ENCODE data around the gene RPS17. TPM values are rescaled to one million over a fixed set of nuclear protein-coding genes. Genes with fewer than 3 reads are reported as not detected.
"Not testable (repeated sequence)": the region's sequence is repeated elsewhere in the genome, so short reads cannot be mapped to it uniquely, and the experiment has no call there.

Gene RPS17
- polyA plus RNA-seq, 1 donor (not counting 4 experiments of a cell fraction or from before 2014, with no cell fraction given), result 4,320 TPM

DNA sequence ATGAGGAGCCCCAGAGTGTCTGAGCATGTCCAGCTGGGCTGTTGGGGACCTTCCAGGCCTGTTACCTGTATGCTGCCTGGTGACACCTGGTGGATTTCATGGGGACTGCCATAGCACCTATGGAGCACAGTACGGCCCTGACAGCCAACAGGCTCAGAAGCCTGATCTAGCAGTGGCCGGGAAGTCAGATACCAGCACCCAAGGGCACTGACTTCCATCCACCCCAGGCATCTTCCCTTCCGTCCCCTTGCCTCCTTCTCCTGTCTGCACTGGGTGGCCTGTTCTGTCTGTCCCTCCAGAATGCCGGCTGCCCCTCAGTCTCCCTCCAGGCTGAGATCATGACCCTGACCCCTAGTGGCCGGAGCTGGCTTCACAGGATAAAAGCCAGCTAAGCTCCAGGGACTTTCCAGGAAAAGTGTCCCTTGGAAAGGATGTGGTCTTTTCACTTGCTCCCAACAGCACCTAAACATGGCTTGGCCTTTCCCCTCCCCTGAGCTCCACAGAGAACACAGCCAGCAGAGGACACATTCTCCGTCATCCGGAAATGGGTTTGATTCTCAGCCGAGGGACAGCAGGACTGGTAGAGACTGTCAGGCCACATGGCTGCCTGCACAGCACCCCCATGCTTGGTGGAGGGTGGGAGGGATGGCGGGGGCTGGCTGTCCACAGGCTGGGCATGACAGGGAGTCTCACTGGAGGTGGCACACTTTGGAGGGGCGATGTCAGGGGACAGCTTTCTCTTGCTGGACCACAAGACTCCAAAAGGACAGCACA, 9.5 kb downstream of the RPS17 start:
- Histone ChIP-seq H3K36me3 (ENCODE audit: control insufficient read depth in 2 of 2, extremely low read depth in 1 of 2, insufficient read depth in 2 of 2, low read length in 2 of 2) (peaks cover 0 to 6% of the 10 kb centered on the region in 2 experiments), H3K9me3 (ENCODE audit: control insufficient read depth, low read depth, low read length) (no peaks in the 10 kb centered on the region), H4K20me1 (ENCODE audit: control insufficient read depth, extremely low read depth, insufficient read depth, low read length) (peaks cover 5% of the 10 kb centered on the region), H3K4me2 (ENCODE audit: control insufficient read depth, extremely low read depth, insufficient read depth, low read depth, low read length) (peak overlapping the region; percentile 80), H3K79me2 (ENCODE audit: control insufficient read depth, insufficient read depth, low read length) (no peaks in the 10 kb centered on the region), H3K9ac (ENCODE audit: control insufficient read depth, extremely low read depth, insufficient read depth, low read length) (no peak overlapping the region), H3K27me3 (ENCODE audit: control insufficient read depth, extremely low read depth, insufficient read depth, low read length) (no peaks in the 10 kb centered on the region), H3K4me3 (ENCODE audit: control insufficient read depth in 2 of 3, extremely low read depth in 1 of 3, insufficient read depth in 2 of 3, low read depth in 1 of 3, low read length in 3 of 3) (peak overlapping the region in 1 of 3 experiments; percentile 50), H3K27ac (ENCODE audit: control insufficient read depth, insufficient read depth, low read length) (no peak overlapping the region), H2AFZ (ENCODE audit: control insufficient read depth, low read length) (peak overlapping the region; percentile 99), H3K4me1 (ENCODE audit: control insufficient read depth, extremely low read depth, insufficient read depth, low read length) (peaks cover 4% of the 10 kb centered on the region), H3K9me1 (ENCODE audit: control insufficient read depth, extremely low read depth, insufficient read depth, low read length) (no peaks in the 10 kb centered on the region)
- no peak for TF ChIP-seq EZH2 (IDR thresholded peaks at IDR 0.05; ENCODE audit: low read length)
- TF ChIP-seq, protein P1, sequence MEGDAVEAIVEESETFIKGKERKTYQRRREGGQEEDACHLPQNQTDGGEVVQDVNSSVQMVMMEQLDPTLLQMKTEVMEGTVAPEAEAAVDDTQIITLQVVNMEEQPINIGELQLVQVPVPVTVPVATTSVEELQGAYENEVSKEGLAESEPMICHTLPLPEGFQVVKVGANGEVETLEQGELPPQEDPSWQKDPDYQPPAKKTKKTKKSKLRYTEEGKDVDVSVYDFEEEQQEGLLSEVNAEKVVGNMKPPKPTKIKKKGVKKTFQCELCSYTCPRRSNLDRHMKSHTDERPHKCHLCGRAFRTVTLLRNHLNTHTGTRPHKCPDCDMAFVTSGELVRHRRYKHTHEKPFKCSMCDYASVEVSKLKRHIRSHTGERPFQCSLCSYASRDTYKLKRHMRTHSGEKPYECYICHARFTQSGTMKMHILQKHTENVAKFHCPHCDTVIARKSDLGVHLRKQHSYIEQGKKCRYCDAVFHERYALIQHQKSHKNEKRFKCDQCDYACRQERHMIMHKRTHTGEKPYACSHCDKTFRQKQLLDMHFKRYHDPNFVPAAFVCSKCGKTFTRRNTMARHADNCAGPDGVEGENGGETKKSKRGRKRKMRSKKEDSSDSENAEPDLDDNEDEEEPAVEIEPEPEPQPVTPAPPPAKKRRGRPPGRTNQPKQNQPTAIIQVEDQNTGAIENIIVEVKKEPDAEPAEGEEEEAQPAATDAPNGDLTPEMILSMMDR (optimal IDR thresholded peaks at IDR 0.05 in 1 of 3, IDR thresholded peaks at IDR 0.05 in 1 of 3, conservative IDR thresholded peaks at IDR 0.05 in 1 of 3; ENCODE audit: extremely low read depth in 1 of 3, insufficient read depth in 2 of 3, low read length in 3 of 3), result peak; percentile 67 to 85 (median 77)
- DNase-seq (ENCODE audit: low read depth, low spot score) (no peak), FAIRE-seq (peak; percentile 41)
- dilution Hi-C loops (cut with MboI; ENCODE audit: extremely low pct_ligation_motif_present, low sequenced_read_pairs), result no loop called here

DNA sequence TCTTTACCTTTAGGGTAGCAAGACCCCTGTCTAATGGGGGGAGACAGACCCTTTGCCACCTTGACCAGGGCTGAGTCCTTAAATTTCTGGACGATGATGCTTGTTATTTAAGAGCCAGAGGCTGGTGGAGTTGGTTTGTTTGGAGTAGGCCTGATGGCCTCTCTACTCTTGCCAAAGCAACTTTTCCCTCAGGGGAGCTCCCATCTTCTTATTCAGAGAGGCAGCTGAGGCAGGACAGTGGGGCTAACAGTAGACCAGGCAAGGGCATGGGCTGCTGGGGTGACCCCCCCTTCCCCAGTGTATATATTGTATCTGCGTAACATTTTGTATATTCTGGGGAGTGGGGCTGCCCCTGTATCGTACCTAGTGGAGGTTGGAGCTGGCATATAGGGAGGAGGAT, 10.3 kb downstream of the RPS17 start:
- no peak for TF ChIP-seq EZH2 (IDR thresholded peaks at IDR 0.05; ENCODE audit: low read length)
- TF ChIP-seq, protein P1 (optimal IDR thresholded peaks at IDR 0.05 in 1 of 3, IDR thresholded peaks at IDR 0.05 in 1 of 3, conservative IDR thresholded peaks at IDR 0.05 in 1 of 3; ENCODE audit: extremely low read depth in 1 of 3, insufficient read depth in 2 of 3, low read length in 3 of 3), result no peak
- no peaks in the 10 kb centered on the region for H3K9me1 ChIP-seq (ENCODE audit: control insufficient read depth, extremely low read depth, insufficient read depth, low read length)
- H3K27ac ChIP-seq (ENCODE audit: control insufficient read depth, insufficient read depth, low read length), result no peak overlapping the region
- H3K27me3 ChIP-seq (ENCODE audit: control insufficient read depth, extremely low read depth, insufficient read depth, low read length), result no peaks in the 10 kb centered on the region
- dilution Hi-C loops (cut with MboI; ENCODE audit: extremely low pct_ligation_motif_present, low sequenced_read_pairs), result no loop called here
- FAIRE-seq, result no peak
- DNase-seq (ENCODE audit: low read depth, low spot score), result no peak
- H3K4me3 ChIP-seq (ENCODE audit: control insufficient read depth in 2 of 3, extremely low read depth in 1 of 3, insufficient read depth in 2 of 3, low read depth in 1 of 3, low read length in 3 of 3), result no peak overlapping the region
- no peak overlapping the region for H2AFZ ChIP-seq (ENCODE audit: control insufficient read depth, low read length)
- H3K4me1 ChIP-seq (ENCODE audit: control insufficient read depth, extremely low read depth, insufficient read depth, low read length), result peaks cover 4% of the 10 kb centered on the region
- no peak overlapping the region for H3K9ac ChIP-seq (ENCODE audit: control insufficient read depth, extremely low read depth, insufficient read depth, low read length)
- no peak overlapping the region for H3K4me2 ChIP-seq (ENCODE audit: control insufficient read depth, extremely low read depth, insufficient read depth, low read depth, low read length)
- no peaks in the 10 kb centered on the region for H3K79me2 ChIP-seq (ENCODE audit: control insufficient read depth, insufficient read depth, low read length)
- peaks cover 5% of the 10 kb centered on the region for H4K20me1 ChIP-seq (ENCODE audit: control insufficient read depth, extremely low read depth, insufficient read depth, low read length)
- H3K9me3 ChIP-seq (ENCODE audit: control insufficient read depth, low read depth, low read length), result no peaks in the 10 kb centered on the region
- H3K36me3 ChIP-seq (ENCODE audit: control insufficient read depth in 2 of 2, extremely low read depth in 1 of 2, insufficient read depth in 2 of 2, low read length in 2 of 2), result no peaks in the 10 kb centered on the region

DNA sequence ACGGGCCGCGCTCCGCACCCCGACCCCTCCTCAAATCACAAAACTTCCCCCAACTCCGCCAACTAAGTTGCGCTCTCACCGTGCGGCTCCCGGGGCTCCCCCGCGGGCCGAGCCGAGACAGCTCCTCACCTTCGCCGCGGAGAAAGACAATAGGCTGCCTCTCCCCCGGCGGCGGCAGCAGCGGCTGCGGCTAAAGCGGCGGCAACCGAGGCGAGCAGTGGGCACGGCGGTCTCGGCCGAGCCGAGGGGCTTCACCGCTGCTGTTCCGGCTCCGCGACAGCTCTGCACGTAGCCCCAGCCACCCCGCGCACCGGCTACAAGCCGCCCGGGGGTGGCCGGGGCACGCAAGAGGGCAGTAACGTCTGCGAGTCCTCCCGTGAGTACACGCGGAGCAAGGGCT, 26.7 kb downstream of the RPS17 start:
- dilution Hi-C loops (cut with MboI; ENCODE audit: extremely low pct_ligation_motif_present, low sequenced_read_pairs); H3K79me2 ChIP-seq (ENCODE audit: control insufficient read depth, insufficient read depth, low read length); FAIRE-seq; H3K4me1 ChIP-seq (ENCODE audit: control insufficient read depth, extremely low read depth, insufficient read depth, low read length); H2AFZ ChIP-seq (ENCODE audit: control insufficient read depth, low read length); H3K4me3 ChIP-seq (ENCODE audit: control insufficient read depth in 2 of 3, extremely low read depth in 1 of 3, insufficient read depth in 2 of 3, low read depth in 1 of 3, low read length in 3 of 3); H4K20me1 ChIP-seq (ENCODE audit: control insufficient read depth, extremely low read depth, insufficient read depth, low read length); H3K9ac ChIP-seq (ENCODE audit: control insufficient read depth, extremely low read depth, insufficient read depth, low read length); H3K36me3 ChIP-seq (ENCODE audit: control insufficient read depth in 2 of 2, extremely low read depth in 1 of 2, insufficient read depth in 2 of 2, low read length in 2 of 2); H3K4me2 ChIP-seq (ENCODE audit: control insufficient read depth, extremely low read depth, insufficient read depth, low read depth, low read length); H3K27me3 ChIP-seq (ENCODE audit: control insufficient read depth, extremely low read depth, insufficient read depth, low read length); DNase-seq (ENCODE audit: low read depth, low spot score); H3K9me3 ChIP-seq (ENCODE audit: control insufficient read depth, low read depth, low read length); H3K27ac ChIP-seq (ENCODE audit: control insufficient read depth, insufficient read depth, low read length); H3K9me1 ChIP-seq (ENCODE audit: control insufficient read depth, extremely low read depth, insufficient read depth, low read length): not testable (repeated sequence)

DNA sequence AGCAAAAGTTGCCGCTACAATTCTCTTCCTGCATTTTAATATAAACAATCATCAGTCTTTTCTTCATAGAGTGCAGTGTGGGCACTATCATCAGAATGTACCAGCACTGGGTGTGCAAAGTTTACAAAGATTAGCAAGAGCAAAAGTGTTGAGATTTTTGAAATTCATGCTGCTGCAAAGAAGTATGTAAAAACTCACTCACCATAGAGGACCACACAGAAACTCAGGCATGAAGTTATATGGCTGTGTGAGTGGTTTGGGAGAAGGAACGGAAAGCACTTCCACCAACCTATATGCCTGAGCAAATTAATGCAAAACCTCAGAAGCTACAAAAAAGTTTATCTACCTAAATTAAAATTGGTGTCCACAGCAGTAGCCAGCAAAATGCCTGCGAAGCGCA, 32.6 kb downstream of the RPS17 start:
- H3K4me3 ChIP-seq (ENCODE audit: control insufficient read depth in 2 of 3, extremely low read depth in 1 of 3, insufficient read depth in 2 of 3, low read depth in 1 of 3, low read length in 3 of 3); FAIRE-seq; dilution Hi-C loops (cut with MboI; ENCODE audit: extremely low pct_ligation_motif_present, low sequenced_read_pairs); H3K27ac ChIP-seq (ENCODE audit: control insufficient read depth, insufficient read depth, low read length); H2AFZ ChIP-seq (ENCODE audit: control insufficient read depth, low read length); H4K20me1 ChIP-seq (ENCODE audit: control insufficient read depth, extremely low read depth, insufficient read depth, low read length); H3K9ac ChIP-seq (ENCODE audit: control insufficient read depth, extremely low read depth, insufficient read depth, low read length); H3K9me3 ChIP-seq (ENCODE audit: control insufficient read depth, low read depth, low read length); H3K9me1 ChIP-seq (ENCODE audit: control insufficient read depth, extremely low read depth, insufficient read depth, low read length); H3K4me1 ChIP-seq (ENCODE audit: control insufficient read depth, extremely low read depth, insufficient read depth, low read length); H3K4me2 ChIP-seq (ENCODE audit: control insufficient read depth, extremely low read depth, insufficient read depth, low read depth, low read length); H3K27me3 ChIP-seq (ENCODE audit: control insufficient read depth, extremely low read depth, insufficient read depth, low read length); H3K79me2 ChIP-seq (ENCODE audit: control insufficient read depth, insufficient read depth, low read length); H3K36me3 ChIP-seq (ENCODE audit: control insufficient read depth in 2 of 2, extremely low read depth in 1 of 2, insufficient read depth in 2 of 2, low read length in 2 of 2); DNase-seq (ENCODE audit: low read depth, low spot score): not testable (repeated sequence)
